GM12801 (cell line): ENCODE results near the gene IFI27.

ENCODE experiments used
- TF ChIP-seq, protein P1 (sequence below): IDR thresholded peaks from one replicate; pipeline ENCODE4 v1.5.1; 2011; ENCODE audit warnings: control low read depth; ENCODE audit not compliant: insufficient read length; ENCODE audit errors: extremely low read depth

Gene IFI27

GRCh38 chr14:94143711-94144110 lies 33.2 kb downstream of the IFI27 start:
- TF ChIP-seq, protein P1, sequence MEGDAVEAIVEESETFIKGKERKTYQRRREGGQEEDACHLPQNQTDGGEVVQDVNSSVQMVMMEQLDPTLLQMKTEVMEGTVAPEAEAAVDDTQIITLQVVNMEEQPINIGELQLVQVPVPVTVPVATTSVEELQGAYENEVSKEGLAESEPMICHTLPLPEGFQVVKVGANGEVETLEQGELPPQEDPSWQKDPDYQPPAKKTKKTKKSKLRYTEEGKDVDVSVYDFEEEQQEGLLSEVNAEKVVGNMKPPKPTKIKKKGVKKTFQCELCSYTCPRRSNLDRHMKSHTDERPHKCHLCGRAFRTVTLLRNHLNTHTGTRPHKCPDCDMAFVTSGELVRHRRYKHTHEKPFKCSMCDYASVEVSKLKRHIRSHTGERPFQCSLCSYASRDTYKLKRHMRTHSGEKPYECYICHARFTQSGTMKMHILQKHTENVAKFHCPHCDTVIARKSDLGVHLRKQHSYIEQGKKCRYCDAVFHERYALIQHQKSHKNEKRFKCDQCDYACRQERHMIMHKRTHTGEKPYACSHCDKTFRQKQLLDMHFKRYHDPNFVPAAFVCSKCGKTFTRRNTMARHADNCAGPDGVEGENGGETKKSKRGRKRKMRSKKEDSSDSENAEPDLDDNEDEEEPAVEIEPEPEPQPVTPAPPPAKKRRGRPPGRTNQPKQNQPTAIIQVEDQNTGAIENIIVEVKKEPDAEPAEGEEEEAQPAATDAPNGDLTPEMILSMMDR: no peak

- TF ChIP-seq, protein P1: no peak
Observed at GRCh38 chr14:94144765-94145164, 34.2 kb downstream of the IFI27 start.

DNA sequence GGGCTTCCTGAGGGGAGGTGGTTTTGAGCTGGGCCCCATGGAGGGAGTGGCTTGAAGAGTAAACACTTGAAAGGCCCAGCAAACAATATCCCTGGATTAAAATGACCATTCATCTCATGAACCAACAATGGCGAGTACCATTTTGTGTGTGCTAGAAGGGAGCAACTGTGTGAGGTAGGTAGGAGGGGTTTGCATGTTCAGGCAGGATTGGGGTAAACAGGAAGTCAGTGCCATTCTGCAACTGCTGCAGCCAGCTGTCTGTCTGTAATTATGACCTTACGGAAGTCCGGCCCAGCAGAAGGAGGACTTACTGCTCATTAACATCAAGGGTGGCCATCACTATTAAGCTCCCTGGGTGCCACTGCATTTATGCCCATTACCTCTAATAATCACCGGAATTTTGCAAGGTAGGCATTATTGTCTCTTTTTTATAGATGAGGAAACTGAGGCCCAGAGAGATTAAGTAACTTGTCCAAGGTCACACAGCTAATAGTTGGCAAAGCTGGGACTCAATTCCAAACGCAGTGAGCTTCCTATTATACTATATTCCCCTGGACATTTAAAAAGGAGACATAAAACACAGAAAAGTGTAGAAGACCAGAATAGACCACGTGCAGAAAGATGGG lies 35.5 kb downstream of the IFI27 start:
- TF ChIP-seq, protein P1: no peak

GRCh38 chr14:94152676-94153075 lies 42.1 kb downstream of the IFI27 start:
- TF ChIP-seq, protein P1: no peak

DNA sequence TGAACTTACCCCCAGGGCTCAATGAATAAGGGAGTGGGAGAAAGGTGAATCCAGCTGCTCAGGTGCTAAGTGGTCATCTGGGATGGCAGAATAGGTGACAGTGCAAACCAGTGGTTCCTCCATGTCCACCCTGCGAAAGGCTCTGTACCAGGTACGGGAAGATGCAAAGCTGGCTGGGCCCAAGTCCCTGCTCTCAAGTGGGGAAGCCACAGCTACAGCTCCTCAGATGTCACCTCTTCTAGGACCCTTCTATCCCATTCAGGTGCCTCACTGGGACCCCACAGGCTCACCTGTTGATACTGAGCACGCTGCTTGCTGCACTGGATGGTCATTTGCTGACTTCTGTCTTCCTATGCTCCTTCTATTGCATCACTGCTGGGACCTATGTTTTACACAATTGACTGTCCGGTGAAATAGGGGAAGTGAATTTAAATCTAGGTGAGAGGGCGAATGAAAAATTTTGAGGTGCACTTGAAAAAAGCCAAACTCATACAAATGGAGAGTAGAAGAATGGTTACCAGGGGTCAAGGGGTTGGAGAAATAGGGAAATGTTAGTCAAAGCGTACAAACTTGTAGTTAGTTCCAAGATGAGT lies 43.3 kb downstream of the IFI27 start:
- TF ChIP-seq, protein P1: no peak

- TF ChIP-seq, protein P1: no peak
Observed at GRCh38 chr14:94157197-94157596, 46.7 kb downstream of the IFI27 start.

DNA sequence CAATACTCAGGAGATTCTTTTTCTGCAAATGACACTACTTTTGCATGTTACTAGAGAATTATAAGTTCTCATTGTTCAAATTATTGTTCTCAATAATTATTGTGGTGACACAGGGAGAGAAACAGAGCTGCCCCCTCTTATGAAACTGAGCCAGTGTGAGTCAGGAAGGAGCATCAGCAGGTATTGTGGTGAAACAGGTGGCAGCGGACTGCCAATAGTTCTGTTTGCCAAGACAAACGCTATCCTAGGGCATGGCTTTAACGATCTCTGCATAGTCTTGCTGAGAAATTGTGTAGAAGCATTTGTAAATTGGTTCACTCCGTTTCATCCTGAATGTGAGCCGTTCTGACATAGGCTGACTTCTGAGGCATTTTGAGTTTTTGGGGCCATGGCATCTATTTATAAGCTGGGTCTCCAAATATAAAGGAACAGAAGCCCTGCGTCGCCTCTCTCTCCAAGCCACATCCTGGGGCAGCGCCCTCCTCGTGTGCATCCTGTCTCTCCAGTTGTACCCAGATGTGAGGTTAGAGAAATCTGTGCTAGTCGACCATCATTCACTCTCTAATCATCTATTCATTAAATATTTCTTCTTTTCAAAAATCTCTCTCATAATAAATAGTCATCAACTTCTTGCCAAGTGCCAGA lies 47.8 kb downstream of the IFI27 start:
- TF ChIP-seq, protein P1: no peak
